Right lobe of liver (tissue), 6 donors: ENCODE data around the gene ADARB2. TPM values are rescaled to one million over a fixed set of nuclear protein-coding genes. Genes with fewer than 3 reads are reported as not detected.

Source experiments
- ATAC-seq, 4 donors: fragments of 200-7000 bp; cut with Tn5 transposase; one replicate each; pipeline ENCODE4 v1.9.1; 2020; ENCODE audit warnings: mild to moderate bottlenecking in 4 of 4, moderate library complexity in 4 of 4
- DNase-seq, 3 donors: peaks; one replicate each; pipeline ENCODE4 v3.0.0-alpha.2; 2020
- H3K27ac ChIP-seq, 3 donors: fragments of 200-600 bp; one replicate each; pipeline ENCODE4 v1.8.0; 2022
- H3K27me3 ChIP-seq, 2 donors: fragments of 200-600 bp; one replicate each; pipeline ENCODE4 v1.8.0; 2022
- H3K36me3 ChIP-seq, 4 donors: fragments of 200-600 bp; sonication (generic) in 1 of 4; one replicate each; pipeline versions ENCODE4 v1.5.1 to v1.8.0; 2017 to 2022; ENCODE audit warnings: control low read depth in 1 of 4
- H3K4me1 ChIP-seq, 4 donors: fragments of 200-600 bp; sonication (generic) in 1 of 4; one replicate each; pipeline versions ENCODE4 v1.5.1 to v1.8.0; 2017 to 2022; ENCODE audit warnings: control low read depth in 1 of 4
- H3K4me3 ChIP-seq, 3 donors: fragments of 200-600 bp; one replicate each; pipeline ENCODE4 v1.8.0; 2022
- H3K9me3 ChIP-seq, 4 donors: fragments of 200-600 bp; sonication (generic) in 1 of 4; one replicate each; pipeline versions ENCODE4 v1.5.1 to v1.8.0; 2017 to 2022; ENCODE audit warnings: control low read depth in 1 of 4
- CTCF ChIP-seq, 4 donors: fragments of 200-600 bp in 3 of 4; fragments of 450-650 bp in 1 of 4; IDR thresholded peaks; one replicate each; pipeline versions ENCODE4 v1.5.1 to v1.8.0; 2016 to 2022; ENCODE audit warnings: antibody characterized with exemption in 4 of 4, mild to moderate bottlenecking in 2 of 4
- POLR2A ChIP-seq: fragments of 450-650 bp; IDR thresholded peaks from one replicate; pipeline ENCODE4 v1.6.1; 2017; ENCODE audit warnings: antibody characterized with exemption, mild to moderate bottlenecking
- WGBS: methylation state at CpG from one replicate; pipeline ENCODE4 v1.1.6; 2018; ENCODE audit warnings: low coverage, low lambda C conversion rate; ENCODE audit not compliant: insufficient coverage; ENCODE audit errors: missing lambda C conversion rate; 5-methylcytosine and 5-hydroxymethylcytosine counted together
- intact Hi-C, 2 donors: fragments of 100-400 bp; cut with DNase I; formaldehyde crosslinking; loops; one replicate each; pipeline versions ENCODE4 v1.11.2 to v1.14.1; 2022
- total RNA-seq, 6 experiments: library from RNA; depleted of rRNA in 2 of 6; stranded (reverse); fragments of >200 nt in 2 of 6; fragmentation: NEBNext Ultra II Directional in 3 of 6; extraction: Animal tissue kit (Norgen Biotek cat#: 25700) in 3 of 6; gene quantifications; one replicate each; pipeline versions ENCODE4 v1.1.0 to v1.2.4, GENCODE V29; 2016 to 2023
- donor health status: DM: no; HTN: yes; CAD: no.
- donor health status: DM: no; HTN: no; CAD: no.
- donor health status: DM: no; HTN: no; CAD: no.
- donor health status: DM: no; HTN: yes; CAD: no.
- donor health status: DM: no; HTN: yes; CAD: no.

Gene ADARB2
- total RNA-seq, 6 experiments from 2014 or later = 0.07 to 0.68 (median 0.42) TPM

DNA sequence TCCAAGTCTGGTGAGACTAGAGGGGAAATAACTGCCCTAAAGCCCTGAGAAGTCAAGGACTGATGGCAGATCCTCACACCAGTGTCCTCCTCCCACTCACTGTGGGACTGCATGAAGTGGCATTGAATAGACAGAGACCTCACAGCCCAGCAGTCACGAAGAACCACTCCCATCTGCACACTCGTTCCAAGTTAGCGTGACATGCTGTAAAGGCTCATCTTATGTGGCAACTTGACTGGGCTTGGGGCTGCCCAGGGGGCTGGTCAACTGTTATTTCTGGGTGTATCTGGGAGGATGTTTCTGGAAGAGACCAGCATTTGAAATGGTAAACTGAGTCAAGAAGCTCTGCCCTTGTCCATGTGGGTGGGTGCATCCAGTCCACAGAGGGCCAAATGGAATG is 104.7 kb downstream of the ADARB2 start:
- Histone ChIP-seq H3K4me3 (no peak overlapping the region), H3K9me3 (no peaks in the 10 kb centered on the region), H3K36me3 (no peaks in the 10 kb centered on the region), H3K27ac (no peak overlapping the region), H3K27me3 (no peaks in the 10 kb centered on the region), H3K4me1 (no peaks in the 10 kb centered on the region)
- no peak for ATAC-seq
- intact Hi-C loops = no loop called here
- no peak for DNase-seq
- WGBS = 67% methylated on average over 1 of the region's 3 CpGs
- TF ChIP-seq CTCF (IDR thresholded peaks at IDR 0.05) (no peak), POLR2A (no peak)

GRCh38 chr10:1632141-1632540 is 105.2 kb downstream of the ADARB2 start:
- ATAC-seq (no peak), DNase-seq (no peak)
- Histone ChIP-seq H3K4me1 (no peaks in the 10 kb centered on the region), H3K27me3 (no peaks in the 10 kb centered on the region), H3K9me3 (no peaks in the 10 kb centered on the region), H3K4me3 (no peak overlapping the region), H3K36me3 (no peaks in the 10 kb centered on the region), H3K27ac (no peak overlapping the region)
- no peak for TF ChIP-seq POLR2A
- no peak for TF ChIP-seq CTCF (IDR thresholded peaks at IDR 0.05)
- 66% methylated on average over 3 of the region's 3 CpGs for WGBS
- intact Hi-C loops = no loop called here

- Histone ChIP-seq H3K4me1 (no peaks in the 10 kb centered on the region), H3K4me3 (no peak overlapping the region), H3K27me3 (no peaks in the 10 kb centered on the region), H3K36me3 (no peaks in the 10 kb centered on the region), H3K9me3 (no peaks in the 10 kb centered on the region), H3K27ac (no peak overlapping the region)
- 41% methylated on average over 5 of the region's 13 CpGs for WGBS
- TF ChIP-seq POLR2A (no peak), CTCF (IDR thresholded peaks at IDR 0.05) (no peak)
- DNase-seq (no peak), ATAC-seq (no peak)
- intact Hi-C loops = no loop called here
Observed at GRCh38 chr10:1631282-1631681, 106.0 kb downstream of the ADARB2 start.

DNA sequence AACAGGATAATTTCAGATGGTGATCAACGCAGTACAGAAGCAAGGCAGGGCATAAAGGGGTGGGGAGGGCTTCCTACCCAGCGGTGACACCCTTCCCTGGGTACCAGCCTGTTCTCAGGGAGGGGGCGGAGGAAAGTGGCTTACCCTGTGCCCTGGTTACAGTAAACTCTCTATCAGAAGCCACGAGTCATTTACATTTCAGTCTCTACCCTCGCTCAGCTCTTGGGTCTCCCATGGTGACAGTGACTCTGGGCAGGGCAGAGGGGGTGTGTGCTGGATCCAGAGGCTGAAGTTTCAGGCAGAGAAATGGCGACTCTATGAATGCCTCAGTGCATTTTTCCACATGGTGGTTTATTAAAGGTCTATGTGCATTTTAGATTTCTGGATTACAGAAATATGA is 107.0 kb downstream of the ADARB2 start:
- no peak for DNase-seq
- TF ChIP-seq CTCF (IDR thresholded peaks at IDR 0.05) (no peak), POLR2A (no peak)
- Histone ChIP-seq H3K9me3 (no peaks in the 10 kb centered on the region), H3K36me3 (no peaks in the 10 kb centered on the region), H3K4me3 (no peak overlapping the region), H3K27me3 (no peaks in the 10 kb centered on the region), H3K27ac (no peak overlapping the region), H3K4me1 (no peaks in the 10 kb centered on the region)
- intact Hi-C loops = no loop called here
- WGBS = 43% methylated on average over 4 of the region's 6 CpGs
- ATAC-seq = no peak
